Measurements from ENCODE around the gene ATG4A.

Gene ATG4A

GRCh38 chrX:108091878-108092291 is 307 bp downstream of the ATG4A start:
- Histone ChIP-seq H3K9me3 (no peaks in the 10 kb centered on the region), H3K4me1 (ENCODE audit: control insufficient read depth in 1 of 2, insufficient read depth in 1 of 2, low read depth in 1 of 2, low read length in 1 of 2) (peaks cover 13 to 17% of the 10 kb centered on the region in 2 experiments), H3K27me3 (no peaks in the 10 kb centered on the region), H3K4me3 (ENCODE audit: low read depth in 1 of 2, low read length in 1 of 2) (peak overlapping the region; percentile 70 to 71), H3K36me3 (peaks cover 11% of the 10 kb centered on the region), H3K27ac (peak overlapping the region; percentile 83)
- TF ChIP-seq CTCF (IDR thresholded peaks at IDR 0.05), result no peak

- Histone ChIP-seq H3K36me3 (no peaks in the 10 kb centered on the region), H3K4me1 (ENCODE audit: control insufficient read depth in 1 of 2, insufficient read depth in 1 of 2, low read depth in 1 of 2, low read length in 1 of 2) (no peaks in the 10 kb centered on the region), H3K4me3 (ENCODE audit: low read depth in 1 of 2, low read length in 1 of 2) (no peak overlapping the region), H3K27me3 (no peaks in the 10 kb centered on the region), H3K9me3 (no peaks in the 10 kb centered on the region), H3K27ac (no peak overlapping the region)
- TF ChIP-seq CTCF (IDR thresholded peaks at IDR 0.05), result no peak
These were observed 5.8 kb downstream of the ATG4A start for GRCh38 chrX:108097380-108097779.

- Histone ChIP-seq H3K36me3 (no peaks in the 10 kb centered on the region), H3K27me3 (no peaks in the 10 kb centered on the region), H3K4me1 (ENCODE audit: control insufficient read depth in 1 of 2, insufficient read depth in 1 of 2, low read depth in 1 of 2, low read length in 1 of 2) (no peaks in the 10 kb centered on the region), H3K4me3 (ENCODE audit: low read depth in 1 of 2, low read length in 1 of 2) (no peak overlapping the region), H3K9me3 (no peaks in the 10 kb centered on the region), H3K27ac (no peak overlapping the region)
- no peak for TF ChIP-seq CTCF (IDR thresholded peaks at IDR 0.05)
These were observed 13.9 kb downstream of the ATG4A start for GRCh38 chrX:108105473-108105872.

GRCh38 chrX:108114541-108114940 is 23.0 kb downstream of the ATG4A start:
- Histone ChIP-seq H3K4me1 (ENCODE audit: control insufficient read depth in 1 of 2, insufficient read depth in 1 of 2, low read depth in 1 of 2, low read length in 1 of 2) (no peaks in the 10 kb centered on the region), H3K27me3 (no peaks in the 10 kb centered on the region), H3K27ac (no peak overlapping the region), H3K4me3 (ENCODE audit: low read depth in 1 of 2, low read length in 1 of 2) (no peak overlapping the region), H3K9me3 (no peaks in the 10 kb centered on the region), H3K36me3 (no peaks in the 10 kb centered on the region)
- TF ChIP-seq CTCF (IDR thresholded peaks at IDR 0.05), result no peak

GRCh38 chrX:108117988-108118387 is 26.4 kb downstream of the ATG4A start:
- no peak for TF ChIP-seq CTCF (IDR thresholded peaks at IDR 0.05)
- Histone ChIP-seq H3K4me3 (ENCODE audit: low read depth in 1 of 2, low read length in 1 of 2) (no peak overlapping the region), H3K4me1 (ENCODE audit: control insufficient read depth in 1 of 2, insufficient read depth in 1 of 2, low read depth in 1 of 2, low read length in 1 of 2) (no peaks in the 10 kb centered on the region), H3K27me3 (no peaks in the 10 kb centered on the region), H3K27ac (no peak overlapping the region), H3K36me3 (no peaks in the 10 kb centered on the region), H3K9me3 (no peaks in the 10 kb centered on the region)

GRCh38 chrX:108121291-108121690 is 29.7 kb downstream of the ATG4A start:
- Histone ChIP-seq H3K4me3 (ENCODE audit: low read depth in 1 of 2, low read length in 1 of 2) (no peak overlapping the region), H3K9me3 (no peaks in the 10 kb centered on the region), H3K4me1 (ENCODE audit: control insufficient read depth in 1 of 2, insufficient read depth in 1 of 2, low read depth in 1 of 2, low read length in 1 of 2) (no peaks in the 10 kb centered on the region), H3K27me3 (no peaks in the 10 kb centered on the region), H3K27ac (no peak overlapping the region), H3K36me3 (no peaks in the 10 kb centered on the region)
- TF ChIP-seq CTCF (IDR thresholded peaks at IDR 0.05), result no peak
